ENCODE measurements around the gene FGF12. TPM values are rescaled to one million over a fixed set of nuclear protein-coding genes. Genes with fewer than 3 reads are reported as not detected.

FGF12 gene
- total RNA-seq, 1 experiment from 2014 or later: 0.07 TPM

GRCh38 chr3:192106543-192106942, 620.8 kb downstream of the FGF12 start:
- Histone ChIP-seq H3K27ac (ENCODE audit: low read depth, low read length) (no peak overlapping the region), H3K4me2 (ENCODE audit: low read length) (no peak overlapping the region), H3K4me3 (replicated peaks in 1 of 2; ENCODE audit: low read depth in 1 of 2, low read length in 2 of 2) (no peak overlapping the region), H3K79me2 (ENCODE audit: insufficient read depth, low read length) (no peaks in the 10 kb centered on the region), H4K20me1 (ENCODE audit: insufficient read depth) (no peaks in the 10 kb centered on the region), H3K27me3 (ENCODE audit: insufficient read depth, low read length) (no peaks in the 10 kb centered on the region), H3K9ac (ENCODE audit: low read length) (no peak overlapping the region), H2AFZ (ENCODE audit: low read depth, low read length, poor library complexity, severe bottlenecking) (no peak overlapping the region), H3K4me1 (ENCODE audit: control insufficient read depth in 1 of 2, insufficient read depth in 2 of 2, low read length in 2 of 2) (no peaks in the 10 kb centered on the region), H3K9me2 (ENCODE audit: insufficient read depth) (no peaks in the 10 kb centered on the region), H3K36me3 (ENCODE audit: control insufficient read depth in 1 of 2, insufficient read depth in 2 of 2, low read length in 2 of 2) (no peaks in the 10 kb centered on the region), H3K9me3 (ENCODE audit: control insufficient read depth in 1 of 2, insufficient read depth in 1 of 2, low read depth in 1 of 2, low read length in 2 of 2) (no peaks in the 10 kb centered on the region)
- CTCF ChIA-PET: no interaction called here
- ATAC-seq (no peak), DNase-seq (ENCODE audit: low read depth, low spot score) (no peak)
- TF ChIP-seq ZNF274 (IDR thresholded peaks at IDR 0.05; ENCODE audit: low read depth, low read length) (no peak), SIN3A (IDR thresholded peaks at IDR 0.05; ENCODE audit: low read depth) (no peak), EZH2 (IDR thresholded peaks at IDR 0.05) (no peak), ZBTB33 (IDR thresholded peaks at IDR 0.05; ENCODE audit: extremely low read depth, insufficient replicate concordance, low read length) (no peak), MAX (IDR thresholded peaks at IDR 0.05) (no peak), YY1 (IDR thresholded peaks at IDR 0.05; ENCODE audit: extremely low read depth, insufficient replicate concordance, low read depth, low read length) (no peak)
- POLR2A ChIA-PET: no interaction called here
- RAD21 ChIA-PET (ENCODE audit: low non-redundant PET in 1 of 2, low total read pairs in 2 of 2, uncharacterized antibody in 2 of 2, unreplicated experiment in 2 of 2): no interaction called here
- no TSS peak for BruUV-seq (replicated peaks)
- intact Hi-C loops (cut with micrococcal nuclease): no loop called here

- no peaks in the 10 kb centered on the region for H3K36me3 ChIP-seq (ENCODE audit: control insufficient read depth in 1 of 2, insufficient read depth in 2 of 2, low read length in 2 of 2)
- no peak overlapping the region for H3K27ac ChIP-seq (ENCODE audit: low read depth, low read length)
- ATAC-seq (no peak), DNase-seq (ENCODE audit: low read depth, low spot score) (no peak)
- no TSS peak for BruUV-seq (replicated peaks)
- H3K27me3 ChIP-seq (ENCODE audit: insufficient read depth, low read length): no peaks in the 10 kb centered on the region
- no peaks in the 10 kb centered on the region for H3K9me3 ChIP-seq (ENCODE audit: control insufficient read depth in 1 of 2, insufficient read depth in 1 of 2, low read depth in 1 of 2, low read length in 2 of 2)
- intact Hi-C loops (cut with micrococcal nuclease): no loop called here
- ChIA-PET CTCF (interaction anchor here (1.0 kb wide), 1 partner anchor 39 kb away, joined by 3 read pairs; no protein-coding TSS in a partner anchor), POLR2A (no interaction called here), RAD21 (ENCODE audit: low non-redundant PET in 1 of 2, low total read pairs in 2 of 2, uncharacterized antibody in 2 of 2, unreplicated experiment in 2 of 2) (no interaction called here)
- H2AFZ ChIP-seq (ENCODE audit: low read depth, low read length, poor library complexity, severe bottlenecking): no peak overlapping the region
- no peak overlapping the region for H3K9ac ChIP-seq (ENCODE audit: low read length)
- peaks cover 0 to 6% of the 10 kb centered on the region in 2 experiments; a peak in 1 of 4 replicates for H3K4me1 ChIP-seq (ENCODE audit: control insufficient read depth in 1 of 2, insufficient read depth in 2 of 2, low read length in 2 of 2)
- no peak overlapping the region for H3K4me3 ChIP-seq (replicated peaks in 1 of 2; ENCODE audit: low read depth in 1 of 2, low read length in 2 of 2)
- H3K4me2 ChIP-seq (ENCODE audit: low read length): no peak overlapping the region
- TF ChIP-seq CBX3 (IDR thresholded peaks at IDR 0.05; ENCODE audit: low read depth) (no peak), CTCF (IDR thresholded peaks at IDR 0.05 in 2 of 3, conservative IDR thresholded peaks at IDR 0.05 in 1 of 3; ENCODE audit: borderline replicate concordance in 1 of 3, insufficient read depth in 1 of 3, low read depth in 2 of 3, low read length in 2 of 3) (no peak), EZH2 (IDR thresholded peaks at IDR 0.05) (no peak), ATF3 (IDR thresholded peaks at IDR 0.05) (no peak)
- no peaks in the 10 kb centered on the region; the same call in 1 of the 2 replicates for H3K9me2 ChIP-seq (ENCODE audit: insufficient read depth)
- no peaks in the 10 kb centered on the region for H4K20me1 ChIP-seq (ENCODE audit: insufficient read depth)
- H3K79me2 ChIP-seq (ENCODE audit: insufficient read depth, low read length): no peaks in the 10 kb centered on the region
Observed at GRCh38 chr3:192092388-192093005, 634.8 kb downstream of the FGF12 start.
